Sigmoid colon (tissue), 4 donors: Measurements from ENCODE around the gene KCNJ1.

Experiments used
- EP300 ChIP-seq, 4 donors: sonication (generic); formaldehyde crosslinking; IDR thresholded peaks; one replicate each; pipeline ENCODE4 v1.6.1; 2017; ENCODE audit warnings: antibody characterized with exemption in 4 of 4
- POLR2A ChIP-seq, 2 donors: fragments of 450-650 bp; IDR thresholded peaks; one replicate each; pipeline ENCODE4 v1.6.1; 2016; ENCODE audit warnings: antibody characterized with exemption in 2 of 2, mild to moderate bottlenecking in 2 of 2, moderate library complexity in 2 of 2
- POLR2AphosphoS5 ChIP-seq, 4 donors: sonication (generic); formaldehyde crosslinking; IDR thresholded peaks; one replicate each; pipeline ENCODE4 v1.6.1; 2017; ENCODE audit warnings: antibody characterized with exemption in 4 of 4
- TF ChIP-seq, protein P1 (sequence below), 4 experiments: fragments of 450-650 bp in 3 of 4; fragments of 200-600 bp in 1 of 4; IDR thresholded peaks; one replicate each; pipeline ENCODE4 v1.5.1; 2016 to 2019; ENCODE audit warnings: antibody characterized with exemption in 4 of 4, mild to moderate bottlenecking in 3 of 4, moderate library complexity in 2 of 4

- TF ChIP-seq POLR2A (IDR thresholded peaks at IDR 0.05) (no peak), POLR2AphosphoS5 (IDR thresholded peaks at IDR 0.05) (no peak), EP300 (IDR thresholded peaks at IDR 0.05) (no peak)
- TF ChIP-seq, protein P1, sequence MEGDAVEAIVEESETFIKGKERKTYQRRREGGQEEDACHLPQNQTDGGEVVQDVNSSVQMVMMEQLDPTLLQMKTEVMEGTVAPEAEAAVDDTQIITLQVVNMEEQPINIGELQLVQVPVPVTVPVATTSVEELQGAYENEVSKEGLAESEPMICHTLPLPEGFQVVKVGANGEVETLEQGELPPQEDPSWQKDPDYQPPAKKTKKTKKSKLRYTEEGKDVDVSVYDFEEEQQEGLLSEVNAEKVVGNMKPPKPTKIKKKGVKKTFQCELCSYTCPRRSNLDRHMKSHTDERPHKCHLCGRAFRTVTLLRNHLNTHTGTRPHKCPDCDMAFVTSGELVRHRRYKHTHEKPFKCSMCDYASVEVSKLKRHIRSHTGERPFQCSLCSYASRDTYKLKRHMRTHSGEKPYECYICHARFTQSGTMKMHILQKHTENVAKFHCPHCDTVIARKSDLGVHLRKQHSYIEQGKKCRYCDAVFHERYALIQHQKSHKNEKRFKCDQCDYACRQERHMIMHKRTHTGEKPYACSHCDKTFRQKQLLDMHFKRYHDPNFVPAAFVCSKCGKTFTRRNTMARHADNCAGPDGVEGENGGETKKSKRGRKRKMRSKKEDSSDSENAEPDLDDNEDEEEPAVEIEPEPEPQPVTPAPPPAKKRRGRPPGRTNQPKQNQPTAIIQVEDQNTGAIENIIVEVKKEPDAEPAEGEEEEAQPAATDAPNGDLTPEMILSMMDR (IDR thresholded peaks at IDR 0.05), result no peak
These were observed 4.1 kb upstream of the KCNJ1 start for GRCh38 chr11:128871168-128871610.
